IMR-90 (cell line): ENCODE measurements around the gene CYP2R1. TPM values are rescaled to one million over a fixed set of nuclear protein-coding genes. Genes with fewer than 3 reads are reported as not detected.

ENCODE experiments used
- ATAC-seq: fragments of 200-7000 bp; cut with Tn5 transposase; 2 replicates; pipeline ENCODE4 v1.9.1; 2020; ENCODE audit warnings: low read depth, mild to moderate bottlenecking, moderate library complexity
- BruUV-seq: library from RNA; stranded (reverse); fragments of 400-500 nt; replicated peaks from 2 replicates; lab custom pipeline; 2021; lab: Mats Ljungman, UMichigan
- CTCF ChIA-PET: fragments of 300-600 bp; formaldehyde crosslinking; extraction: SDS; loops from one replicate; lab custom pipeline; 2021; ENCODE audit warnings: antibody characterized with exemption; lab: Yijun Ruan, JAX
- POLR2A ChIA-PET: fragments of 300-600 bp; sonication (Branson Sonifier 250); formaldehyde crosslinking; loops from one replicate; lab custom pipeline; 2022; ENCODE audit warnings: antibody characterized with exemption; ENCODE audit not compliant: unreplicated experiment; lab: Charles Lee
- DNase-seq: peaks from one replicate; pipeline ENCODE4 v3.0.0; 2013
- H2AFZ ChIP-seq: replicated peaks from 2 replicates; pipeline ENCODE3; 2013; ENCODE audit warnings: low read length, mild to moderate bottlenecking; ENCODE audit not compliant: poor library complexity
- H2AK5ac ChIP-seq: 2 replicates; pipeline ENCODE4 v1.6.1; 2013; ENCODE audit warnings: low read depth, low read length, inconsistent platforms
- H2AK9ac ChIP-seq: replicated peaks from 2 replicates; pipeline ENCODE3; 2013; ENCODE audit warnings: mild to moderate bottlenecking, low read depth, low read length, moderate library complexity; ENCODE audit not compliant: poor library complexity
- H2BK120ac ChIP-seq: 2 replicates; pipeline ENCODE4 v1.6.1; 2013; ENCODE audit warnings: low read depth, low read length, inconsistent platforms
- H2BK15ac ChIP-seq: 3 replicates; pipeline ENCODE4 v1.6.1; 2013; ENCODE audit warnings: low read depth, low read length, inconsistent platforms
- H2BK20ac ChIP-seq: 2 replicates; pipeline ENCODE4 v1.6.1; 2013; ENCODE audit warnings: low read depth, mild to moderate bottlenecking, inconsistent platforms, low read length, moderate library complexity
- H2BK5ac ChIP-seq: 2 replicates; pipeline ENCODE4 v1.6.1; 2013; ENCODE audit warnings: mild to moderate bottlenecking, low read depth, low read length, inconsistent platforms; ENCODE audit not compliant: poor library complexity, severe bottlenecking
- H3K14ac ChIP-seq: replicated peaks from 2 replicates; pipeline ENCODE4 v1.6.1; 2013; ENCODE audit warnings: low read depth, low read length, inconsistent platforms
- H3K18ac ChIP-seq: 2 replicates; pipeline ENCODE4 v1.6.1; 2013; ENCODE audit warnings: low read depth, low read length, control low read depth
- H3K23ac ChIP-seq: 2 replicates; pipeline ENCODE4 v1.6.1; 2013; ENCODE audit warnings: low read depth, low read length, inconsistent platforms
- H3K27ac ChIP-seq: 2 replicates; pipeline ENCODE4 v1.5.1; 2013; ENCODE audit warnings: mild to moderate bottlenecking, control low read depth, low read length; ENCODE audit not compliant: insufficient read depth
- H3K27me3 ChIP-seq: 2 replicates; pipeline ENCODE4 v1.6.1; 2013; ENCODE audit warnings: low read length; ENCODE audit not compliant: control insufficient read depth, insufficient read depth
- H3K36me3 ChIP-seq: 2 replicates; pipeline ENCODE4 v1.6.1; 2013; ENCODE audit warnings: low read length, mixed read lengths; ENCODE audit not compliant: control insufficient read depth, insufficient read depth
- H3K4ac ChIP-seq: 2 replicates; pipeline ENCODE4 v1.6.1; 2013; ENCODE audit warnings: low read depth, low read length, inconsistent platforms
- H3K4me1 ChIP-seq: 2 replicates; pipeline ENCODE4 v1.6.1; 2013; ENCODE audit warnings: low read length, mixed read lengths; ENCODE audit not compliant: control insufficient read depth, insufficient read depth
- H3K4me2 ChIP-seq: 2 replicates; pipeline ENCODE4 v1.6.1; 2013; ENCODE audit warnings: low read depth, mild to moderate bottlenecking, control low read depth, low read length, moderate library complexity
- H3K4me3 ChIP-seq: 2 replicates; pipeline ENCODE4 v1.5.1; 2013; ENCODE audit warnings: low read depth, mild to moderate bottlenecking, control low read depth, low read length, moderate library complexity; ENCODE audit not compliant: insufficient read depth
- H3K56ac ChIP-seq: 2 replicates; pipeline ENCODE4 v1.6.1; 2013; ENCODE audit warnings: low read length, inconsistent platforms; ENCODE audit not compliant: insufficient read depth; ENCODE audit errors: extremely low read depth
- H3K79me1 ChIP-seq, 2 experiments: 2 replicates each; pipeline ENCODE4 v1.6.1; 2013; ENCODE audit warnings: low read length in 2 of 2, inconsistent platforms in 1 of 2, low read depth in 1 of 2
- H3K9ac ChIP-seq: 2 replicates; pipeline ENCODE4 v1.6.1; 2013; ENCODE audit warnings: low read depth, low read length, control low read depth
- H3K9me1 ChIP-seq: 2 replicates; pipeline ENCODE4 v1.6.1; 2013; ENCODE audit warnings: low read length, inconsistent platforms; ENCODE audit not compliant: insufficient read depth
- H3K9me3 ChIP-seq: 2 replicates; pipeline ENCODE4 v1.6.1; 2013; ENCODE audit warnings: low read length; ENCODE audit not compliant: control insufficient read depth, insufficient read depth
- H4K20me1 ChIP-seq: 2 replicates; pipeline ENCODE4 v1.6.1; 2013; ENCODE audit warnings: low read length, inconsistent platforms; ENCODE audit not compliant: insufficient read depth
- H4K5ac ChIP-seq: 2 replicates; pipeline ENCODE4 v1.6.1; 2013; ENCODE audit warnings: mild to moderate bottlenecking, low read depth, low read length, control low read depth
- H4K8ac ChIP-seq, 2 experiments: 2 replicates each; pipeline ENCODE4 v1.6.1; 2013; ENCODE audit warnings: low read depth in 2 of 2, low read length in 2 of 2, control low read depth in 1 of 2, inconsistent platforms in 1 of 2
- H4K91ac ChIP-seq: 2 replicates; pipeline ENCODE4 v1.6.1; 2013; ENCODE audit warnings: low read depth, low read length, inconsistent platforms; ENCODE audit not compliant: insufficient read depth
- BHLHE40 ChIP-seq: fragments of 150-350 bp; IDR thresholded peaks from 2 replicates; pipeline ENCODE4 v1.6.1; 2016; ENCODE audit warnings: mild to moderate bottlenecking, low read depth, low read length
- CEBPB ChIP-seq: IDR thresholded peaks from 2 replicates; pipeline ENCODE4 v1.6.1; 2012; ENCODE audit warnings: low read depth, low read length, improper control_type of control experiment
- CHD1 ChIP-seq: IDR thresholded peaks from 2 replicates; pipeline ENCODE4 v1.6.1; 2012; ENCODE audit warnings: low read depth, low read length, improper control_type of control experiment
- ELK1 ChIP-seq: fragments of 150-350 bp; IDR thresholded peaks from 2 replicates; pipeline ENCODE4 v1.6.1; 2016; ENCODE audit warnings: low read depth, mild to moderate bottlenecking, low read length, moderate library complexity, borderline replicate concordance
- FOS ChIP-seq: fragments of 150-350 bp; IDR thresholded peaks from 2 replicates; pipeline ENCODE4 v1.6.1; 2016; ENCODE audit warnings: low read depth, low read length
- MAFK ChIP-seq: IDR thresholded peaks from 2 replicates; pipeline ENCODE4 v1.6.1; 2012; ENCODE audit warnings: low read depth, low read length, improper control_type of control experiment
- MAZ ChIP-seq: IDR thresholded peaks from 2 replicates; pipeline ENCODE4 v1.6.1; 2012; ENCODE audit warnings: low read depth, mild to moderate bottlenecking, low read length, improper control_type of control experiment, moderate library complexity, borderline replicate concordance
- MXI1 ChIP-seq: IDR thresholded peaks from 2 replicates; pipeline ENCODE4 v1.6.1; 2012; ENCODE audit warnings: low read depth, mild to moderate bottlenecking, low read length, moderate library complexity, borderline replicate concordance
- NFE2L2 ChIP-seq: fragments of 150-350 bp; IDR thresholded peaks from 2 replicates; pipeline ENCODE4 v1.6.1; 2016; ENCODE audit warnings: low read depth, mild to moderate bottlenecking, low read length
- POLR2A ChIP-seq: IDR thresholded peaks from 2 replicates; pipeline ENCODE4 v1.6.1; 2012; ENCODE audit warnings: mild to moderate bottlenecking, low read depth, low read length
- RAD21 ChIP-seq: IDR thresholded peaks from 2 replicates; pipeline ENCODE4 v1.6.1; 2012; ENCODE audit warnings: low read length, improper control_type of control experiment
- RCOR1 ChIP-seq: IDR thresholded peaks from 2 replicates; pipeline ENCODE4 v1.6.1; 2012; ENCODE audit warnings: mild to moderate bottlenecking, low read length, improper control_type of control experiment; ENCODE audit not compliant: insufficient replicate concordance
- RFX5 ChIP-seq: IDR thresholded peaks from 2 replicates; pipeline ENCODE4 v1.8.0; 2012; ENCODE audit warnings: low read depth, mild to moderate bottlenecking, low read length, moderate library complexity
- SMC3 ChIP-seq: fragments of 150-350 bp; IDR thresholded peaks from 2 replicates; pipeline ENCODE4 v1.6.1; 2016; ENCODE audit warnings: low read depth, mild to moderate bottlenecking, antibody characterized with exemption, low read length, moderate library complexity
- USF2 ChIP-seq: fragments of 150-350 bp; IDR thresholded peaks from 2 replicates; pipeline ENCODE4 v1.6.1; 2017; ENCODE audit warnings: mild to moderate bottlenecking, antibody characterized with exemption, low read length, low read depth
- WGBS, 2 experiments: methylation state at CpG; one replicate each; pipeline versions ENCODE4 v1.1.5 to v1.1.7; 2013; ENCODE audit warnings: missing lambda C conversion rate in 2 of 2; ENCODE audit not compliant: insufficient read length in 1 of 2; ENCODE audit errors: extremely low coverage in 2 of 2; 5-methylcytosine and 5-hydroxymethylcytosine counted together
- dilution Hi-C: fragments of 300-500 bp; cut with HindIII; formaldehyde crosslinking; loops from one replicate; pipeline ENCODE4 v1.14.3; 2018; ENCODE audit warnings: low sequenced_read_pairs; ENCODE audit not compliant: unreplicated experiment
- in situ Hi-C: fragments of 300-500 bp; cut with MboI; formaldehyde crosslinking; loops from 3 replicates; pipeline ENCODE4 v1.14.3; 2019; ENCODE audit warnings: low sequenced_read_pairs, inconsistent platforms, mixed read lengths
- intact Hi-C: fragments of 100-400 bp; cut with micrococcal nuclease; formaldehyde crosslinking; loops from 2 replicates; pipeline ENCODE4 v1.10.0; 2022
- polyA plus RNA-seq, 3 experiments: library from polyadenylated mRNA; depleted of rRNA; stranded (reverse); fragments of >200 nt; gene quantifications; 2 replicates each; pipeline ENCODE4 v1.2.3, GENCODE V29; 2012; ENCODE audit warnings: low replicate concordance in 1 of 3
- total RNA-seq: library from RNA; depleted of rRNA; stranded (reverse); fragments of >200 nt; gene quantifications from 2 replicates; pipeline ENCODE4 v1.2.3, GENCODE V29; 2012
- TF ChIP-seq, protein P1 (sequence below): conservative IDR thresholded peaks from 2 replicates; pipeline ENCODE4 v1.5.1; 2012; ENCODE audit warnings: mild to moderate bottlenecking, low read depth, low read length, improper control_type of control experiment

The CYP2R1 gene
- total and polyA plus RNA-seq, 2 of the 4 experiments (the other 2 are of a cell fraction): 4.7 to 5.2 TPM

DNA sequence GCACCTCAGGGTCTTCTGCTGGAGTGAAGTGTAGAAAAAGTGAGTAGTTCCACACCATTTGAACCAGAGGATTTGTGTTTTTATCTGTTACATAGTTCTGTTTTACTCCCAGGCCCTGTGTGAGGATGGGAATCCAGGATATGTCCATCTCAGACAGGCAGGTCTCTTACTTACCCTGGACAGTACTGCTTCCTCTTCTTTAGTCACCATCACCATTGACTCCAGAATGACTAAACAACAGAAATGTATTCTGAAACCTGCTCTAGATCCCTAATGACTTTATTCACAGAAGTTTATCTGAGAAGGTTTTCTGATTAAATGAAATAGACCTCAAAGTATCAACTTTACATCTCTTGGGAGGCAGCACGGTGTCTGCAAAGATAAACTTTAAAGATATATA lies 33.6 kb downstream of the CYP2R1 start:
- BruUV-seq: no TSS peak
- Histone ChIP-seq H3K56ac (no peak overlapping the region), H3K9ac (no peak overlapping the region), H3K79me1 (no peaks in the 10 kb centered on the region), H3K23ac (no peak overlapping the region), H3K9me3 (no peaks in the 10 kb centered on the region), H2AK5ac (no peak overlapping the region), H3K18ac (no peak overlapping the region), H4K91ac (no peak overlapping the region), H3K4me2 (no peak overlapping the region), H4K20me1 (no peaks in the 10 kb centered on the region), H4K8ac (no peak overlapping the region), H2BK15ac (no peak overlapping the region), H3K4ac (no peak overlapping the region), H3K14ac (no peak overlapping the region), H2AFZ (no peak overlapping the region), H2BK20ac (no peak overlapping the region), H3K4me3 (no peak overlapping the region), H2BK120ac (no peak overlapping the region), H3K36me3 (no peaks in the 10 kb centered on the region), H3K9me1 (no peaks in the 10 kb centered on the region), H2AK9ac (no peak overlapping the region), H3K27me3 (no peaks in the 10 kb centered on the region), H4K5ac (no peak overlapping the region), H3K4me1 (no peaks in the 10 kb centered on the region), H3K27ac (no peak overlapping the region), H2BK5ac (no peak overlapping the region)
- intact Hi-C loops (no loop called here), in situ Hi-C loops (no loop called here), dilution Hi-C loops (no loop called here)
- ATAC-seq (no peak), DNase-seq (no peak)
- POLR2A ChIA-PET: no interaction called here
- WGBS, 2 experiments: no CpG with 5 or more reads among the region's 1 CpG
- TF ChIP-seq RCOR1: no peak
- no peak for TF ChIP-seq RFX5
- TF ChIP-seq ELK1: no peak
- TF ChIP-seq CEBPB: no peak
- no peak for TF ChIP-seq POLR2A
- no peak for TF ChIP-seq MXI1
- no peak for TF ChIP-seq MAFK
- TF ChIP-seq BHLHE40: no peak
- no peak for TF ChIP-seq FOS
- TF ChIP-seq CHD1: no peak
- TF ChIP-seq SMC3: no peak
- no peak for TF ChIP-seq RAD21
- TF ChIP-seq, protein P1, sequence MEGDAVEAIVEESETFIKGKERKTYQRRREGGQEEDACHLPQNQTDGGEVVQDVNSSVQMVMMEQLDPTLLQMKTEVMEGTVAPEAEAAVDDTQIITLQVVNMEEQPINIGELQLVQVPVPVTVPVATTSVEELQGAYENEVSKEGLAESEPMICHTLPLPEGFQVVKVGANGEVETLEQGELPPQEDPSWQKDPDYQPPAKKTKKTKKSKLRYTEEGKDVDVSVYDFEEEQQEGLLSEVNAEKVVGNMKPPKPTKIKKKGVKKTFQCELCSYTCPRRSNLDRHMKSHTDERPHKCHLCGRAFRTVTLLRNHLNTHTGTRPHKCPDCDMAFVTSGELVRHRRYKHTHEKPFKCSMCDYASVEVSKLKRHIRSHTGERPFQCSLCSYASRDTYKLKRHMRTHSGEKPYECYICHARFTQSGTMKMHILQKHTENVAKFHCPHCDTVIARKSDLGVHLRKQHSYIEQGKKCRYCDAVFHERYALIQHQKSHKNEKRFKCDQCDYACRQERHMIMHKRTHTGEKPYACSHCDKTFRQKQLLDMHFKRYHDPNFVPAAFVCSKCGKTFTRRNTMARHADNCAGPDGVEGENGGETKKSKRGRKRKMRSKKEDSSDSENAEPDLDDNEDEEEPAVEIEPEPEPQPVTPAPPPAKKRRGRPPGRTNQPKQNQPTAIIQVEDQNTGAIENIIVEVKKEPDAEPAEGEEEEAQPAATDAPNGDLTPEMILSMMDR: no peak
- TF ChIP-seq NFE2L2: no peak
- TF ChIP-seq USF2: no peak
- TF ChIP-seq MAZ: no peak
- CTCF ChIA-PET: no interaction called here
